Sigmoid colon (tissue), 4 donors: Measurements from ENCODE around the gene MBOAT1.

ENCODE experiments used
- EP300 ChIP-seq, 4 donors: sonication (generic); formaldehyde crosslinking; IDR thresholded peaks; one replicate each; pipeline ENCODE4 v1.6.1; 2017; ENCODE audit warnings: antibody characterized with exemption in 4 of 4
- POLR2A ChIP-seq, 2 donors: fragments of 450-650 bp; IDR thresholded peaks; one replicate each; pipeline ENCODE4 v1.6.1; 2016; ENCODE audit warnings: antibody characterized with exemption in 2 of 2, mild to moderate bottlenecking in 2 of 2, moderate library complexity in 2 of 2
- TF ChIP-seq, protein P1 (sequence below), 4 experiments: fragments of 450-650 bp in 3 of 4; fragments of 200-600 bp in 1 of 4; IDR thresholded peaks; one replicate each; pipeline ENCODE4 v1.5.1; 2016 to 2019; ENCODE audit warnings: antibody characterized with exemption in 4 of 4, mild to moderate bottlenecking in 3 of 4, moderate library complexity in 2 of 4

DNA sequence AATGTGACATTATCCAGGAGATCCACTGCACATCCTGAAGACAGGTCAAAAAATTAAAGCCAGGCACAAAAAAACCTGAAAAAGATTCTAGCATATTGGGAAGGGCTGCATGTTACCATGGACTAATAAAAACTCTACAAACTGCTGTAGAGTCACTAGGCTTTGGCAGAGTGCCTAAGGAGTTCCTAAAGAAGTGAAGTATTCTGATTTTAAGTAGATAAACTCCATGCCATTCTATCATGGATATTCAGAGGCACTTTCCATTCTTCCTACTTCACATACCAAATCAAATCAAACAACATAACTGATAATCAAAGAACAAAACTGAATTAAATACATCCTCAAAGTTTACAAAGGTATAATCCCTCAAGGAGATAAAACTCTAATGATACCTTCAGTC lies 3.0 kb upstream of the MBOAT1 start:
- no peak for TF ChIP-seq POLR2A (IDR thresholded peaks at IDR 0.05)
- TF ChIP-seq, protein P1, sequence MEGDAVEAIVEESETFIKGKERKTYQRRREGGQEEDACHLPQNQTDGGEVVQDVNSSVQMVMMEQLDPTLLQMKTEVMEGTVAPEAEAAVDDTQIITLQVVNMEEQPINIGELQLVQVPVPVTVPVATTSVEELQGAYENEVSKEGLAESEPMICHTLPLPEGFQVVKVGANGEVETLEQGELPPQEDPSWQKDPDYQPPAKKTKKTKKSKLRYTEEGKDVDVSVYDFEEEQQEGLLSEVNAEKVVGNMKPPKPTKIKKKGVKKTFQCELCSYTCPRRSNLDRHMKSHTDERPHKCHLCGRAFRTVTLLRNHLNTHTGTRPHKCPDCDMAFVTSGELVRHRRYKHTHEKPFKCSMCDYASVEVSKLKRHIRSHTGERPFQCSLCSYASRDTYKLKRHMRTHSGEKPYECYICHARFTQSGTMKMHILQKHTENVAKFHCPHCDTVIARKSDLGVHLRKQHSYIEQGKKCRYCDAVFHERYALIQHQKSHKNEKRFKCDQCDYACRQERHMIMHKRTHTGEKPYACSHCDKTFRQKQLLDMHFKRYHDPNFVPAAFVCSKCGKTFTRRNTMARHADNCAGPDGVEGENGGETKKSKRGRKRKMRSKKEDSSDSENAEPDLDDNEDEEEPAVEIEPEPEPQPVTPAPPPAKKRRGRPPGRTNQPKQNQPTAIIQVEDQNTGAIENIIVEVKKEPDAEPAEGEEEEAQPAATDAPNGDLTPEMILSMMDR (IDR thresholded peaks at IDR 0.05), result no peak
- TF ChIP-seq EP300 (IDR thresholded peaks at IDR 0.05), result no peak
